Endothelial cell of umbilical vein (primary cell): ENCODE results near the gene WDFY3. TPM values are rescaled to one million over a fixed set of nuclear protein-coding genes. Genes with fewer than 3 reads are reported as not detected.

Source experiments
- BruUV-seq: library from RNA; stranded (reverse); fragments of 400-500 nt; replicated peaks from 2 replicates; lab custom pipeline; 2021; lab: Mats Ljungman, UMichigan
- CTCF ChIA-PET: fragments of 300-600, 350-600 bp; sonication (Branson Sonifier 250); formaldehyde crosslinking; loops from one replicate; lab custom pipeline; 2021; ENCODE audit warnings: antibody characterized with exemption, inconsistent platforms; lab: Charles Lee
- POLR2A ChIA-PET: fragments of 300-600, 350-600 bp; sonication (Branson Sonifier 250); formaldehyde crosslinking; loops from one replicate; lab custom pipeline; 2021; ENCODE audit warnings: antibody characterized with exemption, inconsistent platforms; lab: Charles Lee
- DNase-seq: peaks from one replicate; pipeline ENCODE4 v3.0.0-alpha.2; 2011; ENCODE audit warnings: low read depth, low spot score
- FAIRE-seq: peaks from 2 replicates; lab custom pipeline; 2011; peaks lifted over from hg19 to GRCh38; lab: Jason Lieb, UNC
- H2AFZ ChIP-seq: 2 replicates; pipeline ENCODE4 v1.6.0; 2012; ENCODE audit warnings: low read depth, low read length, control low read depth, inconsistent platforms
- H3K27ac ChIP-seq: 2 replicates; pipeline ENCODE4 v1.5.1; 2011; ENCODE audit warnings: low read depth, mild to moderate bottlenecking, control low read depth, low read length, moderate library complexity; ENCODE audit not compliant: insufficient read depth
- H3K27me3 ChIP-seq, 2 experiments: 2 replicates each; pipeline versions ENCODE4 v1.6.0 to v1.6.1; 2011; ENCODE audit warnings: low read length in 2 of 2, mixed read lengths in 1 of 2; ENCODE audit not compliant: control insufficient read depth in 2 of 2, insufficient read depth in 2 of 2
- H3K36me3 ChIP-seq, 2 experiments: 2 replicates in 1 of 2; 3 replicates in 1 of 2; pipeline ENCODE4 v1.5.1; 2011; ENCODE audit warnings: low read length in 2 of 2, mild to moderate bottlenecking in 1 of 2, moderate library complexity in 1 of 2; ENCODE audit not compliant: control insufficient read depth in 2 of 2, insufficient read depth in 2 of 2; ENCODE audit errors: extremely low read depth in 1 of 2
- H3K4me1 ChIP-seq: 3 replicates; pipeline ENCODE4 v1.5.1; 2011; ENCODE audit warnings: mild to moderate bottlenecking, low read length; ENCODE audit not compliant: control insufficient read depth, insufficient read depth; ENCODE audit errors: extremely low read depth
- H3K4me2 ChIP-seq: 2 replicates; pipeline ENCODE4 v1.6.1; 2011; ENCODE audit warnings: low read length, control low read depth, mixed read lengths; ENCODE audit not compliant: insufficient read depth
- H3K4me3 ChIP-seq, 3 experiments: fragments of 200-600 bp in 1 of 3; sonication (generic), shearing (Covaris generic) in 1 of 3; replicated peaks in 1 of 3; 2 replicates each; pipeline ENCODE4 v1.5.1; 2011 to 2016; ENCODE audit warnings: control low read depth in 3 of 3, low read length in 3 of 3, mild to moderate bottlenecking in 2 of 3, inconsistent platforms in 1 of 3, low read depth in 1 of 3, moderate library complexity in 1 of 3; ENCODE audit not compliant: insufficient read depth in 1 of 3
- H3K79me2 ChIP-seq: 2 replicates; pipeline ENCODE4 v1.6.0; 2012; ENCODE audit warnings: low read length, inconsistent platforms; ENCODE audit not compliant: control insufficient read depth, insufficient read depth
- H3K9ac ChIP-seq: replicated peaks from 2 replicates; pipeline ENCODE3; 2011; ENCODE audit warnings: low read length, control low read depth; ENCODE audit not compliant: insufficient read depth; ENCODE audit errors: extremely low read depth
- H3K9me1 ChIP-seq: replicated peaks from 3 replicates; pipeline ENCODE4 v1.6.0; 2011; ENCODE audit warnings: mild to moderate bottlenecking, low read length; ENCODE audit not compliant: control insufficient read depth, insufficient read depth; ENCODE audit errors: extremely low read depth
- H3K9me3 ChIP-seq: replicated peaks from 2 replicates; pipeline ENCODE4 v1.5.1; 2012; ENCODE audit warnings: low read length, inconsistent platforms; ENCODE audit not compliant: control insufficient read depth, insufficient read depth
- H4K20me1 ChIP-seq: replicated peaks from 2 replicates; pipeline ENCODE3; 2011; ENCODE audit warnings: mild to moderate bottlenecking, low read length; ENCODE audit not compliant: control insufficient read depth, insufficient read depth; ENCODE audit errors: extremely low read depth
- CTCF ChIP-seq, 2 donors: IDR thresholded peaks; 1 replicate in 1 of 2; 2 replicates in 1 of 2; pipeline ENCODE4 v1.5.1; 2011; ENCODE audit warnings: low read length in 2 of 2, mild to moderate bottlenecking in 2 of 2, moderate library complexity in 2 of 2, control low read depth in 1 of 2, inconsistent platforms in 1 of 2, low read depth in 1 of 2; ENCODE audit not compliant: insufficient read depth in 1 of 2; ENCODE audit errors: extremely low read depth in 1 of 2
- EZH2 ChIP-seq: IDR thresholded peaks from 2 replicates; pipeline ENCODE4 v1.6.1; 2012; ENCODE audit warnings: borderline replicate concordance, low read depth, mild to moderate bottlenecking, moderate library complexity, low read length, inconsistent platforms; ENCODE audit not compliant: severe bottlenecking
- FOS ChIP-seq: IDR thresholded peaks from 2 replicates; pipeline ENCODE4 v1.6.1; 2011; ENCODE audit warnings: mild to moderate bottlenecking, low read length, moderate library complexity, borderline replicate concordance; ENCODE audit not compliant: insufficient read depth
- GATA2 ChIP-seq: IDR thresholded peaks from 2 replicates; pipeline ENCODE4 v1.7.0; 2011; ENCODE audit warnings: low read depth, mild to moderate bottlenecking, moderate library complexity, mixed read lengths, low read length; ENCODE audit not compliant: insufficient read length, insufficient read depth
- JUN ChIP-seq: IDR thresholded peaks from 2 replicates; pipeline ENCODE4 v1.6.1; 2011; ENCODE audit warnings: borderline replicate concordance, low read depth; ENCODE audit not compliant: insufficient read length, insufficient read depth
- MAX ChIP-seq: IDR thresholded peaks from 2 replicates; pipeline ENCODE4 v1.6.1; 2011; ENCODE audit not compliant: insufficient read depth, insufficient read length
- POLR2A ChIP-seq: IDR thresholded peaks from 2 replicates; pipeline ENCODE4 v1.6.1; 2012; ENCODE audit warnings: low read depth, mild to moderate bottlenecking, control low read depth, low read length
- POLR2AphosphoS5 ChIP-seq: IDR thresholded peaks from 2 replicates; pipeline ENCODE4 v1.6.1; 2012; ENCODE audit warnings: low read depth, mild to moderate bottlenecking, control low read depth, low read length, moderate library complexity; ENCODE audit not compliant: insufficient read depth
- dilution Hi-C: fragments of 300-500 bp; cut with MboI; formaldehyde crosslinking; loops from one replicate; pipeline ENCODE4 v1.15.0; 2019; ENCODE audit warnings: low sequenced_read_pairs; ENCODE audit not compliant: extremely low pct_ligation_motif_present
- intact Hi-C: fragments of 100-400 bp; cut with micrococcal nuclease; formaldehyde crosslinking; loops from one replicate; pipeline ENCODE4 v1.10.0; 2022
- polyA plus RNA-seq, 4 experiments: library from polyadenylated mRNA; depleted of rRNA in 3 of 4; stranded (reverse) in 3 of 4; unstranded in 1 of 4; fragments of >200 nt; gene quantifications; 2 replicates each; pipeline versions ENCODE4 v1.2.1 to v1.2.3, GENCODE V29; 2011 to 2012; ENCODE audit warnings: missing spikeins in 1 of 4
- total RNA-seq: library from RNA; stranded (reverse); gene quantifications from 2 replicates; pipeline ENCODE4 v1.2.3, GENCODE V29; 2021

Gene WDFY3
- total and polyA plus RNA-seq, 2 donors (not counting 3 experiments of a cell fraction or from before 2014, with no cell fraction given), result 37.0 to 113 TPM

DNA sequence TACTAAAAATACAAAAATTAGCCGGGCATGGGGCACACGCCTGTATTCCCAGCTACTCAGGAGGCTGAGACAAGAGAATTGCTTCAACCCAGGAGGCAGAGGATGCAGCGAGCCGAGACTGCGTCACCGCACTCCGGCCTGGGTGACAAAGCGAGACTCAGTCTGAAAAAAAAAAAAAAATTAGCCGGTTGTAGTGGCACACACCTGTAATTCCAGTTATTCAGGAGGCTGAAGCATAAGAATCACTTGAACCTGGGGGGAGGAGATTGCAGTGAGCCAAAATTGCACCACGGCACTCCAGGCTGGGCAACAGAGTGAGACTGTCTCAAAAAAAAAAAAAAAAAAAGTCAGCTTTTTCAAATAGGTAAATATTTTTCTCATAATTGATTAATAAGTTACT lies 71.9 kb downstream of the WDFY3 start:
- TF ChIP-seq POLR2AphosphoS5, result no peak
- no peak for TF ChIP-seq POLR2A
- TF ChIP-seq FOS, result no peak
- TF ChIP-seq EZH2, result no peak
- no peak for TF ChIP-seq GATA2
- TF ChIP-seq MAX, result no peak
- TF ChIP-seq JUN, result no peak
- ChIA-PET CTCF (no interaction called here), POLR2A (no interaction called here)
- no TSS peak for BruUV-seq
- FAIRE-seq, result no peak
- dilution Hi-C loops (no loop called here), intact Hi-C loops (no loop called here)
- peaks cover 17% of the 10 kb centered on the region for H3K79me2 ChIP-seq
- no peak overlapping the region for H3K9ac ChIP-seq
- H3K36me3 ChIP-seq, result no peaks in the 10 kb centered on the region
- no peak overlapping the region for H3K4me3 ChIP-seq
- H3K4me2 ChIP-seq, result no peak overlapping the region
- no peak for DNase-seq
- no peaks in the 10 kb centered on the region for H3K27me3 ChIP-seq
- no peak overlapping the region for H2AFZ ChIP-seq
- H3K27ac ChIP-seq, result no peak overlapping the region
- no peaks in the 10 kb centered on the region for H3K9me1 ChIP-seq
- H4K20me1 ChIP-seq, result no peaks in the 10 kb centered on the region
- no peaks in the 10 kb centered on the region for H3K4me1 ChIP-seq
- no peaks in the 10 kb centered on the region for H3K9me3 ChIP-seq

DNA sequence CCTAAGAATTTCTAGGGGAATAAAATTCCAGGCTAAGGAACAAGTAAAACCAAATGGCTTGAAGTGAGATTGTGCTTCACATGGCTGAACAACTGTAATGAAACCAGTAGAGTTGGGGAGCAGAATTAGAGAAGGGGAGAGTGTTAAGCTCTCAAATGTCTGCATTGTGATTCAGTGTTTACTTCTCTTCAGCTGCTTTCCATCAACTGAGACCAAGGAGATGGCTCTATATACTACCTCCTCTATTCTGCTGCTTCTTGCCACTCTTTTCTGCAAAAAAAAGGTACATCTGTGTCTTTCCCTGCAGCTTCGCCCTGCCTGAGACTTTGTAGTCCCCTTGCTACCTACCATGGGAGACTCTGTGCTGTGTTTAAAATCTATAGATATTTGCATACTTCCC lies 73.5 kb downstream of the WDFY3 start:
- no peak overlapping the region for H3K9ac ChIP-seq
- FAIRE-seq, result no peak
- BruUV-seq, result no TSS peak
- H2AFZ ChIP-seq, result no peak overlapping the region
- dilution Hi-C loops (no loop called here), intact Hi-C loops (no loop called here)
- no peaks in the 10 kb centered on the region for H3K9me1 ChIP-seq
- peaks cover 5% of the 10 kb centered on the region for H3K79me2 ChIP-seq
- H3K36me3 ChIP-seq, result peaks cover 0 to 2% of the 10 kb centered on the region in 2 experiments
- H3K9me3 ChIP-seq, result no peaks in the 10 kb centered on the region
- peaks cover 8% of the 10 kb centered on the region for H3K4me1 ChIP-seq
- no peak overlapping the region for H3K27ac ChIP-seq
- CTCF ChIA-PET, result interaction anchor here (0.8 kb wide), 1 partner anchor 78 kb away, joined by 3 read pairs; no protein-coding TSS in a partner anchor
- no peaks in the 10 kb centered on the region for H3K27me3 ChIP-seq
- no peak for DNase-seq
- POLR2A ChIA-PET, result no interaction called here
- no peak overlapping the region for H3K4me3 ChIP-seq
- no peaks in the 10 kb centered on the region for H4K20me1 ChIP-seq
- H3K4me2 ChIP-seq, result no peak overlapping the region
- TF ChIP-seq MAX, result no peak
- no peak for TF ChIP-seq CTCF (IDR thresholded peaks at IDR 0.05; ENCODE audit: extremely low read depth in 1 of 2, insufficient read depth in 1 of 2, low read depth in 1 of 2, low read length in 2 of 2)
